ENCODE data around the gene B3GAT3. TPM values are rescaled to one million over a fixed set of nuclear protein-coding genes. Genes with fewer than 3 reads are reported as not detected.
"Not testable (repeated sequence)": the region's sequence is repeated elsewhere in the genome, so short reads cannot be mapped to it uniquely, and the experiment has no call there.

B3GAT3 gene
- total RNA-seq, 2 donors from 2014 or later: 27.0 to 28.8 TPM

DNA sequence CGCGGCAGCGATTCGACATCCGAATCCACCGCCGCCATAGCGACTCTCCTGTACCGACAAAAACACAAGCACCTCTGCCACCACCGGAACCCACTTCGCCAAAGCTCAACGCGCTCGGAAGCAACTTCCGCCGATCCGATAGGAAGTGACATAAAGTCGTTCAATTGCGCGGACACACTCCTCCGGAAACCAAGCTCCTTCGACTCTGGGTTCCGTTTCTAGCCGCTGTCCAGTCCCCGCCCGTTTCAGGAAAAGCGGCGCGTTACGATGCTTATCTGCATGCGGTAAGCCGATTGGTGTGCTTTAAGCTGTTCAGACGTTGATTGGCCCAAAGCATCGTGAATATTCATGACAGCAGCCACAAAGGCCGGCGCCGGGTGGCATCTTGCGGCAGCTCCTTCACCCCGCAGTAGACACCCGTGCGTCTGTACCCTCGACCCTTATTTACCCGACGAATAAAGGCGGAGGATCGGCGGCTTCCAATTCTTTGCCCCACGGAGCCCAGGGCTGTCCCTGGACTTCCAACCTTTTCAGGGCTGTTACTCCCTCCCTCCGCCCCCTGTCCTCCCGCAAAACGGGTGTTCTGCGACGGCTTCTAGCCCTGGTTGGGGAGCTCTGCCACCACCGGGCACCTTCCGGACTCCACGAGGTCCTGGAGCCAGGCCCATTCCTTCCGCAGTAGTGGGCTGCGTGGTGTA, 30.2 kb downstream of the B3GAT3 start, which contains the start of gene TUT1:
Gene TUT1, minus strand, starts transcription at position 76 of the 698 bp plus-strand sequence. Its CDS starts 38 bp downstream, at position 38.
- DNase-seq (peak; percentile 95 to 98), ATAC-seq (peak; percentile 86)
- intact Hi-C loops (cut with DNase I, micrococcal nuclease): loop anchor here in 1 of 2 donors (10.0 kb wide), 1 partner anchor 103 kb away; no protein-coding TSS in a partner anchor

GRCh38 chr11:62588966-62589637, 32.7 kb downstream of the B3GAT3 start:
- intact Hi-C loops (cut with DNase I, micrococcal nuclease): no loop called here
- DNase-seq (no peak), ATAC-seq (no peak)

DNA sequence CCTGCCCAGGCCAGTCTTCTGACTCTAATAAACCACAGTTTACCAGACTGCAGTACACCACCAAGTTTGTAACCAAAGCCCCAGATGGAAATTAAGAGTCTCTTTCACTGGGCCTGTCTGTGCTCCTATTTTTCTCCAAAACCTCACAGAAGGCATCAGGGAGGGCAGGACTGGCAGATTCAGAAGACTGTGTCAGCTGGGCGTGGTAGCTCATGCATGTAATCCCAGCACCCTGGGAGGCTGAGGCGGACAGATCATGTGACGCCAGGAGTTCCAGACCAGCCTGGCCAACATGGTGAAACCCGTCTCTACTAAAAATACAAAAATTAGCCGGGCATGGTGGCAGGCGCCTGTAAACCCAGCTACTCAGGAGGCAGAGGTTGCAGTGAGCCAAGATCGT, 36.4 kb downstream of the B3GAT3 start:
- intact Hi-C loops (cut with DNase I, micrococcal nuclease); ATAC-seq; DNase-seq: not testable (repeated sequence)

DNA sequence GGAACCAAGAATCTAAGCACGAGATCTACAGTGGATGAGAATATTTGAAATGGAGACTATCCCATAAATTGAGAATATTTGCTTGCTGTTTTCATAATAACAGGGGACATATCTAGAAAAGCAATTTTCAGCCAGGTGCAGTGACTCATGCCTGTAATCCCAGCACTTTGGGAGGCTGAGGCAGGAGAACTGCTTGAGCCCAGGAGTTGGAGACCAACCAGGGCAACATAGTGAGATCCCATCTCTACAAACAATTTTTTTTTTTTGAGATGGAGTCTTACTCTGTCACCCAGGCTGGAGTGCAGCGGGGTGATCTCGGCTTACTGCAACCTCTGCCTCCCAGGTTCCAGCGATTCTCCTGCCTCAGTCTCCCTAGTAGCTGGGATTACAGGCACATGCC, 40.1 kb downstream of the B3GAT3 start:
- ATAC-seq; DNase-seq; intact Hi-C loops (cut with DNase I, micrococcal nuclease): not testable (repeated sequence)

DNA sequence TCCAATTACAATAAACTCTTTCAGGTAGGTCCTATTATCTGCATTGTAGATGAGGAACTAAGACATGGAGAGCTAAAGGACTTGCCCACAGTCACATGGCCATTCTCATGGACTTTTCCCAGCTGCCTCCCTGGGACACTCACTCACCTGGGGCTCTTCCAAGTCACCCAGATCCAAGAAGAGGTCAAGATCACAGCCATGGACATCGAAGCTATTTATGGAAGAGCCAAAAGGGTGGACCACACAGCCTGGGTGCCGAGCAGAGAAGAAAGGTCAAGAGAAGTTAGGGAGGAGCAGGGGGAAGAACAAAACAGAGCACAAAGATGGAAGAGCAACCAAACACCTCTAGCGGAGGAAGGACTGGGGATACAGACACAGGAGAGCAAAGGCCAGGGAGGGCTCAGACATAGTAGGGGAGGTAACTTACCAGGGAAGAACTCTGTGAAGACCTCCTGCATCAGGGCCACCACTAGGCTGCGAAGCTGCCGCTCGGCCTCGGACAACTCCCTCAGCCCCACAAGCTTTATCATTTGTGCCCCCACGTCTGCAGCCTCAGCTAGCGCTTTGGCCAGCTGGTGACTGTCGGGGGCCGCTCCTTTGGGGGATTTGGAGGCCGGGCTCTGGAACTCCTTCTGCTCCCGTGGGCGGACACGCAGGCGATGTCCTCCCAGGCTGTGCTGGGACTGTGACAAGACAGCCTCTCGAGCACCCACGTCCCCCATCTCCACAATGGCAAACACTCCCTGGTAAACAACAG, 40.6 kb downstream of the B3GAT3 start:
- ATAC-seq (no peak), DNase-seq (no peak)
- intact Hi-C loops (cut with DNase I, micrococcal nuclease): no loop called here

GRCh38 chr11:62579252-62579651, 42.5 kb downstream of the B3GAT3 start:
- ATAC-seq (no peak), DNase-seq (no peak)
- intact Hi-C loops (cut with DNase I, micrococcal nuclease): no loop called here

DNA sequence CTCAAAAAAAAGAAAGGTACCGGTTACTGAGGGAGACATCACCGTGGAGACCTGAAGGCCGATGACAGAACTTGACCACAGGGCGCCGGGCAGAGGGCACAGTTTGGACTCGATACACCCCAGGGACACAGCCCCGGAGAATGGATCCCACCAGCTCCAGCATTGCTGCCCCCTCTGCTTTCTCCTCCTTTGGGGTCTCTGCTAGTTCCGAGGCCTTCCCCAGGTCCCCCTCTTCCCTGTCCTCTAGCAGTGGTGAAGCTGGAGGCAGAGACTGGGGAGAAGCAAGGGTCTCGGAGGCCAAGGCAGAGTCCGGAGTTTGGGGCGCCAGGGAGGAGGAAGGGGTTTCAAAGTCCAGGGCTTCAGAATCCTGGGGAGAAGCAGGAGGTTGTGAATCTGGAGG, 43.2 kb downstream of the B3GAT3 start:
- no peak for ATAC-seq
- DNase-seq: no peak
- intact Hi-C loops (cut with DNase I, micrococcal nuclease): no loop called here

- intact Hi-C loops (cut with DNase I, micrococcal nuclease): no loop called here
- no peak for DNase-seq
- ATAC-seq: no peak
Measured at GRCh38 chr11:62577046-62577714, 44.6 kb downstream of the B3GAT3 start.

- ATAC-seq (no peak), DNase-seq (no peak)
- intact Hi-C loops (cut with DNase I, micrococcal nuclease): no loop called here
Measured at GRCh38 chr11:62575837-62576236, 45.9 kb downstream of the B3GAT3 start.

- intact Hi-C loops (cut with DNase I, micrococcal nuclease): no loop called here
- peak; percentile 64 to 68 for DNase-seq
- ATAC-seq: peak; percentile 34
Measured at GRCh38 chr11:62575156-62575555, 46.6 kb downstream of the B3GAT3 start.

DNA sequence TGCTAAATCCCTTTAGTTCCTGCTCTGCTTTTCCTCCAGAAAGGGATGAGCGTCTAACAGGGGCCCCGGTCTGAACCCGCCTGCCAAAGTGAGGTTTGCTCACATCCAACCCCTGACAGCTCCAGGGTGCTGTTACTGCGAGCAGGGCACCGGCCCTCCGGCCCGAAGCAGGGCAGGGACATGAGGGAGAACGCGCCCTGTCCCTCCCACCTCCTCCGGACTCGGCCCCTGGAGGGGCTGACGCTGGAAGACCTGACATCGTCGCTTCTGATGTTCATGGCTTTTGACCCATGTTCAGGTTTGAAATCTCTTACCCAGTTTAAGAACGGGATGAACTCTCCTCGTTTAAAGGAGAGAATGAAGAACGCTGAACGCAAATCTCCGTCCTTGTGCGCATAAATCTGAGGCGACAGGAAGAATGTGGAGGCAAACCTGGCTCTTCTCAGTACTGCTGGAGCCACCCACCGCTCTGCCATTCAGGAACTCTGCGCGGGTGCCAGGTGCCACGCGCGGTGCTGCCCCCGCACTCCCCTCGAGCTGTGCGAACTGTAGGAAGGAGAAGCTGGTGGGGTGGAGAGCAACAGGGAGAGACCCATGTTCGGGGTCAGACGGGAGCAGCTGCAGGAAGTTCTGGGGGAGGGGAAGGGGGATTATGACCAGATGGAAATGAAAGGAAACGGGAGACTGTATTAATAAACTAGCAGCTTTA, 47.3 kb downstream of the B3GAT3 start:
- intact Hi-C loops (cut with DNase I, micrococcal nuclease): no loop called here
- ATAC-seq (peak; percentile 31), DNase-seq (peak in 1 of 2 donors; percentile 62)

DNA sequence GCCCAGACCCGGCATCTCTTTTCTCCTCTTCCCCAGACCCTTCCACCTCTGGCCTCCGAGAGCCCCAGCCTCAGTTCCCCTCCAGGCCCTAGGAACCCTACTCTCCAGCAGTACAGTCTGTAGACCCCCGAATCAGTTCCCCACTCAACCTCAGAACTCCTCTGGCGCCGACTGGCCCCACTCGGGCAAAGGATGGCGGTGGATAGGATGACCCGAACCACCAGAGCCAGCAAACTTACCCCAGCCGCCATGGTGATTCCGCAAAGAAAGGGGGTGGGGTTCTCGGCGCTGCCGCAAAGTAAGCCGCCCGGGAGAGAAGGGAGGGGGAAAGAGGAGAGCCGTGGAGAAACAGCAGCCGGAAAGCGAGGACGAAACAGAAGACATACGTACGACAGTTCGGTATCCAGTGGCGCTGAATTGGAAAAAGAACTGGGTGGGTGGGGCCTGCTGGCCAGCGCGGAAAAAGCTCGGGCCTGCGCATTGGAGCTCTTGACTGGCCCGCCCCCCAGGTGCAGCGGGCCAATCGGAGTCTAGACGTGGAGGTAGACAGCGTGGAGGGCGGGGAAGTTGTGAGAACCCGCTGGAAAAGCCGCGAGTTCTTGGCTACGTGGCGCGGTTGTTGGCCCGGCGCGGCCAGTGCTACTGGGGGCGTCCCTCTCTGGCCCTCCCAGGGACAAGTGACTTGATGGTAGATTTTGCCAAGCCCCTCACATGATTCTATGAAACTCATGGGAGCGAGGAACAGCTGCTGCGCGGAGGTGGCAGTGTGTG, 48.0 kb downstream of the B3GAT3 start, which contains the start of gene EEF1G:
Gene EEF1G, minus strand, starts transcription at position 300 of the 771 bp plus-strand sequence. Its CDS starts 49 bp downstream, at position 251.
- DNase-seq (peak; percentile 97 to 100), ATAC-seq (peak; percentile 90)
- intact Hi-C loops (cut with DNase I, micrococcal nuclease): no loop called here

- ATAC-seq (peak; percentile 1), DNase-seq (peak in 1 of 2 donors; percentile 32)
- intact Hi-C loops (cut with DNase I, micrococcal nuclease): no loop called here
Measured at GRCh38 chr11:62573006-62573591, 48.7 kb downstream of the B3GAT3 start.

DNA sequence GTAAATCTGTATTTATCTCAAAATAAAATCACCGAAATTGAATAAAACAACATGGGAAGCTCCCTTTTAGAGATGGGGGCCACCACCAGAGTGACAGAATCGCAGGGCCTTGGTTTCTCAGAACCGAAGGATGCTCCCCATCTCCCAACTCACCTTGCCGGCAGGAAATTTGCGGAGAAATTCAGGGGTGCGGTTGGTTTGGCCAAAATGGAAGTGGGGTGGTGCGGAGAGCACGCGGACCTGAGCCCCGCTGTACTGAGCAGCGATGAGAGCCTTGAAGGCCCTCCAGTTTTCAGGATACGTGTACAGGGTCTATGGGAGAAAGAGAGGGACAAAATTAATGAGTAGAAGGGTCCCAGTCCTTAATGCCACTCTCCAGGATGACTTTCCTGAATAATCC, 49.4 kb downstream of the B3GAT3 start:
- intact Hi-C loops (cut with DNase I, micrococcal nuclease): no loop called here
- ATAC-seq (no peak), DNase-seq (no peak)

DNA sequence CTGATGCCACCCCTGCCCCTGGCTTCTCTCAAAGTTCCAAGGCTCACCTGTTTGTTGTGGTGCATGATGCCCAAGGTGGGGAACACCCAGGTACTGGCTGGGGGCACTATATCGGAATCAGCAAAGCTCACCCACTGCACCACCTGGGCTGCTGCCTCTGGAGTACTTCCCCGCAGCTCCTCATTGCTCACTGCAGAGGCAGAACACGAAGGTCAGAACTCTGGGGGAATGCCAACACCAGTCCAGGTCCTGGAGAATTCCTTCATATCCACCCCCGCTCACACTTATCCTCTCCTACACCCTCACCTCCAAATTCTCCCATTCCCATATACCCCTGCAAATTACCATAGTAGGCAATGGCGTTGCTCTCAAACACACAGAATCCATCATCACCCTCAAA, 50.3 kb downstream of the B3GAT3 start:
- intact Hi-C loops (cut with DNase I, micrococcal nuclease); DNase-seq; ATAC-seq: not testable (repeated sequence)

DNA sequence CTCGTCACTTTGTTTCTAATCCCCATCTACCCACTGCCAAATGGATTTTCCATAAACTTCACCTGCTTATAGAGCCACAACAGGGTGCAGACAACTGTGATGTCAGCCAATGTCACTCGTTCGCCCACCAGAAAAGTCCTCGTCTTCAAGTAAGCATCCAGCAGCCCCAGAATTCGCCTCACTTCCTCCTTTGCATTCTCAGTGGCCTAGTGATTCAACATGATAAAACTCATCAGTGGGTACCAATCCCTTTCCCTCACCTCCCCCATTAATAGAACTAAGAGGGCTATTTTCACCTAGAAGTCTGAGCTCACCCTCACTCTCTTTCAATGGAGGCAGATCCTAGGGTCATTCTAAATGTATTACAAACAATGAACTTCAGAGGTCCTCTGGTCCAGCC, 50.9 kb downstream of the B3GAT3 start:
- ATAC-seq; DNase-seq; intact Hi-C loops (cut with DNase I, micrococcal nuclease): not testable (repeated sequence)

DNA sequence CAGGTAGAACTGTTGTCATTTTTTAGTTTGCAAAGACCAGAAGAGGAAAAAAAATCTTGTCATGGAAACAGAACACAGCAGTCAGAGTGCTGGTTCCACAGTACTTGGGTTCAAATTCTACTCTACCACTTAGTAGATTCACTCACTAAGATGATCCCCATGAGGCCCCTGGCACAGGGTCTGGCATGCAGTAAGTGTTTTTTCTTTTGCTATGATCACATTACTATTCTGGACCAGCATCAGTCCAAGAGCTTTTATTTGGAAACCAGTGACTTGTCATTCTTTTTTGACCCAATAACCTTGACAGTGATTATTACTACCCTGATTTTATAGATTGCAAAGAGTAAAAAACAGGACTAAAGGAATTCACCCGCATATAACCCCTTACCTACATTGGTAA, 52.2 kb downstream of the B3GAT3 start:
- DNase-seq: no peak
- ATAC-seq: no peak
- intact Hi-C loops (cut with DNase I, micrococcal nuclease): no loop called here
